Measurements from ENCODE around the gene MED9.
"Not testable (repeated sequence)": the region's sequence is repeated elsewhere in the genome, so short reads cannot be mapped to it uniquely, and the experiment has no call there.

MED9 gene, protein sequence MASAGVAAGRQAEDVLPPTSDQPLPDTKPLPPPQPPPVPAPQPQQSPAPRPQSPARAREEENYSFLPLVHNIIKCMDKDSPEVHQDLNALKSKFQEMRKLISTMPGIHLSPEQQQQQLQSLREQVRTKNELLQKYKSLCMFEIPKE

DNA sequence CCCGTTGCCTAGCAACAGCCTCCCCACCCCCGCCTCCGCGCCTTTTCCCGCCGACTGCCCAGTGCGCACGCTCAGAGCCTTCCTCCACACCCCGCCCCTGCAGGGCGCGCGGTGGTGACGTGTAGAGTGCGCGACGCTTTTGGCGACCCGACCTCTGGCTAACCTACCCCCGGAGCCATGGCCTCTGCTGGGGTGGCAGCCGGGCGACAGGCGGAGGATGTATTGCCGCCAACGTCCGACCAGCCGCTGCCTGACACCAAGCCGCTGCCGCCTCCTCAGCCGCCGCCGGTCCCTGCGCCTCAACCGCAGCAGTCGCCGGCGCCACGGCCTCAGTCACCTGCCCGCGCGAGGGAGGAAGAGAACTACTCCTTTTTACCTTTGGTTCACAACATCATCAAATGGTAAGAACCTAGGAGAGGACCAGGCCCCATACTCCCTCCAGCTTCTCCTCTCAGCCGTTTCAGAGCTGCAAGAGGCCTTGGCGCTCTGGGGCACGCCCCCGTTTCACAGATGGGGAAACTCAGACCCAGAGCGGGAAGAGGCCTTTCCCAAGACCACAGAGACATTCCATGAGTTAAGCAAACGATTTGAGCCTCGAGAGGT, at the start of gene MED9:
TSS of gene MED9 (plus strand) at position 136 of the 603 bp plus-strand sequence. CDS start at position 178, 42 bp downstream.
- peak; percentile 49 to 96 (median 85) for DNase-seq

DNA sequence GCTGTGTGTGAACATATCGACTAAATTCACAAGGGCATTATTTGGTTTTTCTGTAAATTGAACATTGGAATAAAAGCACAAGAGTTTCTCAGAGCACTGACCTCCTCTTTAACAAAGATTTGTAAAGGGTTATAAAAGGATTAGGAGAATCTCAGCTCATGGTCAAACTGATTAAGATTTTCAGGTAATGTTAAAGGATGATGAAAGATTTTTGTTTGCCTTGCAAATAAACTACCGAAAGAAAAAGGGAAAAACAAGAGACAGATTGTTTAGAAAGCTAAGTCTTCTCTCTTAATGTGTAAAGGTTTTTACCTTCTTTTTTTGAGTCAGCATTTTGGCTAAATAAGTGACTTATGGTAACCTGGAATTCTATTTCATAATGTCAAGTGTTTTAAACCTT, 47.6 kb upstream of the MED9 start:
- no peak for DNase-seq

DNA sequence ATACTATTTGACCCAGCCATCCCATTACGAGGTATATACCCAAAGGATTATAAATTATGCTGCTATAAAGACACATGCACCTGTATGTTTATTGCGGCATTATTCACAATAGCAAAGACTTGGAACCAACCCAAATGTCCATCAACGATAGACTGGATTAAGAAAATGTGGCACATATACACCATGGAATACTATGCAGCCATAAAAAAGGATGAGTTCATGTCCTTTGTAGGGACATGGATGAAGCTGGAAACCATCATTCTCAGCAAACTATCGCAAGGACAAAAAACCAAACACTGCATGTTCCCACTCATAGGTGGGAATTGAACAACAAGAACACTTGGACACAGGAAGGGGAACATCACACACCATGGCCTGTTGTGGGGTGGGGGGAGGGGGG, 45.9 kb upstream of the MED9 start:
- not testable (repeated sequence) for DNase-seq

DNA sequence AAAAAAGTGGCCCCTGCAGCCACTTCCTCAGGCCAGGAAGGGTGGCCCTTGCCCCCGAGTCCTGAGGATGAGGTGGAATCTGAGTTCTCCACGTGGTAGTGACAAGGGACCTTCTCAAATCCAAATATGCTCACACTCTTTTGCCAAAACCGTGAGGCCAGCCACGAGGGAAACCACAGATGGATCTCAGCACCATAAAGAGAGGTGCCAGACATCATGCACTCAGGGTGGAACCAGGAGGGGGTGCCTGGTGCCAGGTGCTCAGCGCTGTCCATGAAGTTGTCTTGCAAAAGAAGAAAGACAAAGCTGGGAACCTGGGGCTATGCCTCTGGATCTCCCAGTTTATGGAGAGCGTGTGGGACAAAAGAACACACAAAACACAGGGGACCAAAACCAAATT, 45.2 kb upstream of the MED9 start:
- no peak for DNase-seq

DNA sequence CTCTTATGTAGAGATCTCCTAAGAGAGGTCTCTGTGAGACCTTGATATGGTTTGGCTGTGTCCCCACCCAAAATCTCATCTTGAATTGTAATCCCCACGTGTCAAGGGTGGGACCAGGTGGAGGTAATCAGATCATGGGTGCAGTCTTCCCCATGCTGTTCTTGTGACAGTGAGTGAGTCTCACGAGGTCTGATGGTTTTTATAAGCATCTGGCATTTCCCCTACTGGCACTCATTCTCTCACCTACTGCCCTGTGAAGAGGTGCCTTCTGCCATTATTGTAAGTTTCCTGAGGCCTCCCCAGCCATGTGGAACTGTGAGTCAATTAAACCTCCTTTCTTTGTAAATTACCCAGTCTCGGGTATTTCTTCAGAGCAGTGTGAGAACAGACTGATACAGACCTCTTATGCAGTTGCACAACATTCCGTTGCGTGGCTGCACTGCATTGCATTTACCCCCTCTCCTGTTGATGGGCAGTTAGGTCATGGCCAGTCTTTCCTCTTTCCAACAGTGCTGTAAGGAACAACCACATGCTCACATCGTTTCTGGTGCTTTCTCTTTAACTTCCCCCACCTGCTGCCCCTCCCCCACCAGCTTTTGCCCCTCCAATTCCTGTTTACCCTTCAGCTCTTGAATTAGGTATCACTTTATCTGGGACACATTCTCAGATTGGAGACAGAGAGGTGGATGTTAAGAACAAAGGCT, 43.6 kb upstream of the MED9 start:
- DNase-seq = no peak

DNA sequence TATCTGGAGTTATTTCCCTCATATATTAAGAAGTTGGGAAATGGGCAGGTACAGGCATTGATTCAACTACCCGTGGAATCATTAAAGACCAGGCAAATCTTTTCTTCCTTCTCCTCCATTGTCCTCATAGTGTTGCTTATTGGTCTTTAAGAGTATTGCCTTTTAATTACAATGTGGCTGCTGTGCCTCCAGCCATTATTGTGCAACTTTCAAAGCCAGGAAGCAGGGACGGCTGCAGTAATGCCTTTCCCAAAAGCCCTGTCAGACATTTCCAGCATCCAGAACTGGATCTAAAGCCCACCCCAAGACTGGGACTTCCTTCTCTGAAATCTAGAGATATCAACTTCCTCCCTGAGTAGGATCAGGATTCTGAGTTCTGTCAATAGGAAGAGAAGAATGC, 42.3 kb upstream of the MED9 start:
- no peak for DNase-seq

DNA sequence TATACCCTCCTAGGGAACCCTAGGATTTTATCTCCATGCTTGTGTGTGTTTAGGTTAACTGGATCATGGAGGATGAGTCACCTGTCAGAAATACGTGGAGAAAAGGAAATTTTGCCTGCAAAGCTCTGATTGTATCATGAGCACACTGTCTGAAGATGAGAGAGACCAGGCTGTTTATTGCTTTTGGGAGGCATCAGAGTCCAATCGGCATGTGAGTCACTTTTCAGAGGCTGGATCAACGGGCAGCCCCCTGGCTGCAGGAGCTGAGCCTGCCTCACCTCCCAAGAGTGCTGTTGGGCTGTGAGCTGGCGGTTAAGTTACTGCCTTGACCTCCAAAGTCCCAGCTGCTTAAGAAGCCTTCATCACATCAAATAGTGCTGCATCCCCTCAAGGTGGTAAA, 41.5 kb upstream of the MED9 start:
- DNase-seq = no peak

DNA sequence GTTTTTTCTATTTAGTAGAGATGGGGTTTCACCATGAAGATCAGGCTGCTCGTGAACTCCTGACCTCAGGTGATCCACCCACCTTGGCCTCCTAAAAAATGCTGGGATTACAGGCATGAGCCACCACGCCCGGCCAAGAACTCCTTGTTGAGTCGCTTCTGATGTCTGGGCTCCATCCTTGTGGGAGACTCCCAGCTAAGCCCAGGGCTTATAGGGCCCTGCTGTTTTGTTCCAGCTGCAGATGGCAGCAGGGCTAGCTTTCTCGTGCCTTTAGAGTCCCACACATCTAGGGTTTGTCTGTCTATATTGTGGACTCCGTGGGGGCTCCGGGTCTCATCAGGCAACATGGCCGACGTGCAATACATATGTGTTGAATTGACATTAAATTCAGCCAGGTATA, 39.3 kb upstream of the MED9 start:
- no peak for DNase-seq

DNA sequence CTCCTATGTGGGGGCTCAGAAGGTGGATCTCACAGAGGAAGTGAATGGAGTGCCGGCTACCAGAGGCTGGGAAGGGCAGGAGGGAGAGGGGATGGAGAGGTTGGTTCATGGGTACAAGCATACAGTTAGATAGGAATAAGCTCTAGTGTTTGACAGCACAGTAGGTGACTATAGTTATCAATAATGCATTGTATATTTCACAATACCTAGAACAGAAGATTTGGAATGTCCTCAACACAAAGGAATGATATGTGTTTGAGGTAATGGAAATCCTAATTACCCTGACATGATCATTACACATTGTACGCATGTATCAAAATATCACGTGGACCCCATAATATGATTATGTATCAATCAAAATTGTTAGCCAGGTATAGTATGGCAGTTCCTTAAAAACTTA, 38.9 kb upstream of the MED9 start:
- DNase-seq = no peak

DNA sequence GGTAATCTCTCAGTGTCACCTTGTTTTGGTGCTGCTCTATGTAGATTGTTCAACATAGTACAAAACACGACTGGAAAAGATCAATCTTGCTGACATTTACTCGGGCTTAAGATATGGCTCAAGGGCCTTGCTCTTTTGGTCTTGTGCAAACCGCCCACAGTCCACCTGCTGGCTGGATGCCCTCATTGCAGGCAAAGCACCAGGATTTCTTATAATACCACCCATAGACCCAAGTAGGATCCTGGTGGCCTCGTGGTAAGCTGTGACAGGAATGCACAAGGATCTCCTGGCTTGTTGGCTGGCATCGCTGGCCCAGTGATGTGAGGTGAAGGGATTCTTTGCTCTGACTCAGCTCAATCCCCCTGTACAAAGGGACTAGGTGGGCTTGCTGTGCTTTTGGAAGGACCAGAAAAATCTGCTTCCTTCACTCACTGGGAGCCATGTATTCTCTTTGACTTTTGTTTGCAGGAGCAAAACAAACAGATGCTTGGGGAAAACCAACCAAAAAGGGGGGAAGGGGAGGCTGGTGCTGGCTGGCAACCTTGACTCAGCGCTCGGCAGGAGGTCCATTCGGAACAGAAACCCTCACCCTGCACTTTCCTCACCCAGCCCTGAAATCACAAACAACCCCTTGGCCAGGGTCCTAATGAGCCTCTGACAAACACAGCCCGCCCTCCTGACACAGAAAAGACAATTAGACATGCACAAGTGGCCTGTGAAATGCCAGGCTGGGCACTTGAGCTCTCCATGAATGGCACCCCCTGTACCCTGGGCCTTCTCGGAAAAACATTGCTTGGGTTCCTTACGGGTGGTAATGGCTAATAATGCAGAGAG, 36.6 kb upstream of the MED9 start:
- DNase-seq = peak in 11 of 14 donors; percentile 12 to 85 (median 59)

DNA sequence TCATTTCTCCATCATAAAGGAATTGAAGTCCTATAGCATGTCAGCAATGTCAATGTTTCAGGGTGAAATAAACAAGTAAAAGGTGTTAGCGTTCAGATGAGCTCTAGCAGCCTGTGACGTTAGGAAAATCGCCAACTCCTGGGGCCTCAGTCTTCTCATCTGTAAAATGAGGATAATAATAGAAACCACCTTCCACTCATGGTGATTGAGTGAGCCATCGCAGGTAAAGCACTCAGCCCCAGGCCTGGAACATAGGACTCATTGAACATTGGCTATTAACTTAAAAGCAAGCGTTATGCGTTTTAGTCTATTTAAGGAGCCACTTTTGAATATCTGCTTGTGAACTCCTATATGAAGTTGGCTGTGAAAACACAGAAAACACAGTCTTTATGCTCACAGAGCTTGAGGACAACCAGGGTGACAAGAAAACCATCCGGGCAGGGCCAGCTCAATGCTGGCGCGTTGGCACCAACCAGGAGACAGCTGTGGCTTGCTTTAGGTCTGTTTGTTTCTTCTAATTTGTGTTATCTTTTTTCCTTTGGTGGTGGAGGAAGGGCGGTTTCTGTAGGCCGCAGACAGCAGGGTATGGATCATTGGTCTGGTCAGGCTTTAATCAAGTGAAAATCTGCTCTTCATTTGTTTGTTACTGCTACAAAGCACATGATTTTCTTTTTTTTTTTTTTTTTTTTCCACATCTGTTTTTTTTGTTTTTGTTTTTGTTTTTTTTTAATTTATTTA, 35.7 kb upstream of the MED9 start:
- DNase-seq = no peak

DNA sequence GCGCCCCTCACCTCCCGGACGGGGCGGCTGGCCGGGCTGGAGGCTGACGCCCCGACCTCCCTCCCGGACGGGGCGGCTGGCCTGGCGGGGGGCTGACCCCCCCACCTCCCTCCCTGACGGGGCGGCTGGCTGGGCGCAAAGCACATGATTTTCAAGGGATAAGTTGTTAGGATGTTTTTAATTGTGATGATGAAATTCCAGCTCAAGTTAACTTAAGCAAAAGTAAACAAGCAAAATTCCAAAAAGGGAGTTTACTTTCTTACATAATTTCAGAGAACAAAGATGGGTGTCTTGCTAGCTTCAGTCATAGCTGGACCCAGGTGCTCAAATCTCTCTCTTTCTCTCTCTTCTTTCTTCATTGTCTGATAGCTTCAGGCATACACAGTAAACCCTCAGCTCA, 33.6 kb upstream of the MED9 start:
- no peak for DNase-seq

DNA sequence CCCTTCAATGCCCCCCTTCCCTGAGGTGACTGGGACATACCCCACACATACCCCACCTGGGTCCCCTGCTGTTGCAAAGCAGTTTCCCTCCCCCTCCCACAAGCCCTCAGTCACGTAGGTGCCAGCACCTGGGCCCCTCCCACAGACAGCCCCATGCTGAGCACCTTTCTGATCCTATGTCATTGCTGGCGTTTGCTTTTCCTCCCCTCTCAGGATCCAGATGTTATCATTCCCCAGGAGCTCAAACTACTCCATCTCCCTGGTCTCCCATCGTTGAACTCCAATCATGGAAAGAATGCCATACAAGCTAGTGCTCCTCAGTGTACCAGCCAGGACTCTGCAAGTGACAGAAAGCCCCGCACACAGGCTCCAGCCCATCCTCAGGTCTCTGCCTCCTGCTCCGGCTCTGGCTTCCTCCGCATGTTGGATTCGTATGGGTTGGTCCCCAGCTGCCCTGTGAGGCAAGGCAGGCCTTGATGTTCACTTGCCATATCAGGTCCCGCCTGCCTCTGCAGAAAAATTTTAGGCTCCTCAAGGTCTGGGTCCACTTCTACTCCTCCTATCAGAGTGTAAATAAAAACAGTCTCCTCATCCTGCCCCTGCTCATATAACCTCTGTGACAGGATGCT, 31.4 kb upstream of the MED9 start:
- DNase-seq = no peak

DNA sequence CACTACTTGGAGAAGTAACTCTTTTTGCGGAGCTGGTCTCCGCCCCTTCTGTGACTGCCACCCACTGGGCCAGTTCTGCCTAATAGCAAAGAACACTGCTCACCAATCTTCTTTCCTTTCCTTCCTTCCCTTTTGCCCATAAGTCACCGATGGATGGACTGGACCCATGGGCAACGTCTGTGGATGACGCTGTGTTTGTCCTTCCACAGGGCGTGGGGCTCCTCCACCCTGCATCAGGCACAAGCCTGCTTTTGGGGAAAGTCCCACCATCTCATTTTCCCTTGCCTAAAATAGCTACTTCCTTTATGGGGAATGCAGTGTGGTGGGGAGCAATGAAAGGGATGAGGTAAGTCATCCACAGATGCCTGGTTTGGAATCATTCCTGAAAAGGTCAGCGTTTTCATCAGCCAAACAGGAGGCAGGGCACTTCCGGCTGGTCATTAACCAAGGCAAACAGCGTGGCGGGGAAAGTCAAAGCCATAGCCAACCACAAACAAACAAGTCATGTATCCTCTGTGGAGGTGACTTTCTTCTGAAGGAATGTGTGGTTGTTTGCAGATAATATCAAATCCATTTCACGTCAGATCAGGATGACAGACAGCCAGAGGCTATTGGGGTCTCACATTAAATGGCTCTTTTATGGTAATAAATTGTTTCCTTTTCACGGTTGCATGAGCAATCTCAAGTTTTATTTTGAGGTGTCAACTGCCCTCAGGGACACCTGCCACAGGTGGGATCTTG, 30.7 kb upstream of the MED9 start:
- peak in 1 of 14 donors; percentile 31 for DNase-seq

DNA sequence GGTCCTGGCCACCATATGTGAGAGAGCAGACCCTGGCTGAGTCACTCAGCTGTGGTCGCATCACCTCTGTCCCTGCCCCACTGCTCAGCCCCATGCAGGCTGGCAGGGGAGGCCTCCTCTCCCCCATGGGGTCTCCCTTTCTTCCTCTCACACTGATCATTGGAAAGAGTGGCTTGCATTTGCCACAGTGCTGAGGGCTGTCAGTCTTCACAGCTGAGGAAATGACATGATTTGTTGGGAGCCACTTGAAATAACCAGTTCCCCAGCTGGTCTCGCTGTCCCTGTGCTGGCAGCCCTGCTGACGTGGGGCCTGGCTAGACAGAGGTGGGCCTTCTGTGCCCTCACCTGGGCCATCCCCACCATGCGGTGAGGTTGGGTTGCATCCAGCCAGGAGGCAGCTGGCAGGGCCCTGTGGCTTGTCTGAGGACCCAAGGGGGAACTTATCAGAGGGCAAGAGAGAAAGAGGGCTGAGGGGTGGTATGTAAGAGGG, 30.1 kb upstream of the MED9 start:
- DNase-seq = no peak

DNA sequence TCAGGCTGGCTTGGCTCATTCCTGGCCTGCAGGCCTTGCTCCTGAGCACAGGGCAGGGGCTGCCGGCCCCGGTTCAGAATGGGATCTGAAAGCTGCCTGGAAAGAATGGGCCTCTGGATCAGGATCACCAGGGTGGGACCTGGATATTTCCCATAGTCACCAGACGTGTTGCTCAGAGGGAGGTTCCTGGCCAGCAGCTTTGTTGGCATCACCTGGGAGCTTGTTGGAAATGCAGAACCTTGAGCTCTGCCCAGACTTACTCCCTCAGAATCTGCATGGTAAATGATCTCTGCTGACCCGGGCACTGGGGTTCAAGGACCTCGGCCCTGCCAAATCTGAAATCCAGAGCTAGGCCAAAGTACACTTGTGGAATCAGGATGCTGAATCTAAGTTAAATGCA, 29.5 kb upstream of the MED9 start:
- DNase-seq = peak in 1 of 14 donors; percentile 63

DNA sequence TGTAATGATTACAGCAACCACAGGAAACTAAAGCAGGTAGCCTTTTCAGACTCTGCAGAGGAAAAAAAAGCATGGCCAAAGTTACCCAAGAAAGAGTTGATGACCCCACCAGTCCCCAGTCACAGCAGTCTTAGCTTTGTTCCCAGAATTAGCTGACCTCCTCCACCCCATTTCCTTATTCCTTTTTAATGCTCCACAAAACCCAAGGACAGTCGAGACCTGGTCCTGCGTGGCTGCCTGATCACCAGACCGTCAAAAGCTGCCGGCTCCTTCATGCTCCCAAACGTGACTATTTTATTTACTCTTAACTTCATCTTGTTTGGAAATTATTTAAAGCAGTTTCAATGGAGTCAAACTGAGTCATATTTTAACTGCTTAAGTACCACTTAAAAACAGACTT, 28.7 kb upstream of the MED9 start:
- DNase-seq = no peak

DNA sequence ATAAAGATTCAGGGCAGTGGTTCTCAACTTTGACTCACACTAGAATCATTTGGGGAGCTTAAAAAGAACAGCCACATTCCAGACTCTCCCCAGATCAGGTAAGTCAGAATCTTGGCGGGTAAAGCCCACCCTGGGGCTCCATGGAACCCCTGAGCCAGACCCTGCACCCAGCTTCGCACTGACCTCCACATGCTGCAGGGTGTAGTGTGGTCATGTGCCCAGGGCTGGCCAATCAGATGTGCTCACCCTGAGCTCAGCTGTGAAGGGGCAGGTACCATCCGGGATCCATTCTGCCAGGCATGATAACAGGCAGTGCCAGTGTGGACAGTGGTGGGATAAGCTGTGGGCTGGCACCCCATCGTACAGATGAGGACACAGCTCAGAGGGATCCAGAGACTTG, 28.1 kb upstream of the MED9 start:
- DNase-seq = no peak

DNA sequence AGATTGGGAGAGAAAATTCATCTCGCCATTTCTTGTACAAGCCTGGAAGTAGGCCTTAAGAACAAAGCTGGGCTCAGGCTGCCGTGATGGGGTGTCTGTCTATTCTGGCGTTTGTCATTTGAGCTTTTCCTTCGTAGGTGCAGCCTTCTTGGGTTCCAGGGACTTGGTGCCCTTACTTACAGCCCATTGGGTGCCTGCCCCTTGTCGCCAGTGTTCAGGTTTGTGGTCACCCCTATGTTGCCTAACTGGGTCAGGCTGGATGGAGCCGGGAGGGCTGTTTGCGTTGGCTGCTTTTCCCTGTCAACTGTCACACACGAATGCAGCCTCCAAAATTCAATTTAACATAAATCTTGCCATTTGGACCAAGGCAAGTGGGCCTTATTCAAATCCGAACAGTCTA, 23.7 kb upstream of the MED9 start:
- no peak for DNase-seq

DNA sequence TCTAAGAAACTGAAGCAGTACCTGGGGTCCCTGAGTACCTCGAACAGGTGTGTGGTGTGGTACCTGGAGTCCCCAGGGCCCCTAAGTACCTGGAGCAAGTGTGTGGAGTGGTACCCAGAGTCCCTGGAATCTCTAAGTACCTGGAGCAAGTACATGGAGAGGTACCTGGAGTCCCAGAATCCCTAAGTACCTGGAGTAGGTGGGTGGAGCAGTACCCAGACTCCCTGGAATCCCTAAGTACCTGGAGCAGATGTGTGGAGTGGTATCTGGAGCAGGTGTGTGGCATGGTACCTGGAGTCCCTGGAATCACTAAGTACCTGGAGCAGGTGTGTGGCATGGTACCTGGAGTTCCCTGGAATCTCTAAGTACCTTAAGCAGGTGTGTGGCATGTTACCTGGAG, 22.5 kb upstream of the MED9 start:
- no peak for DNase-seq

DNA sequence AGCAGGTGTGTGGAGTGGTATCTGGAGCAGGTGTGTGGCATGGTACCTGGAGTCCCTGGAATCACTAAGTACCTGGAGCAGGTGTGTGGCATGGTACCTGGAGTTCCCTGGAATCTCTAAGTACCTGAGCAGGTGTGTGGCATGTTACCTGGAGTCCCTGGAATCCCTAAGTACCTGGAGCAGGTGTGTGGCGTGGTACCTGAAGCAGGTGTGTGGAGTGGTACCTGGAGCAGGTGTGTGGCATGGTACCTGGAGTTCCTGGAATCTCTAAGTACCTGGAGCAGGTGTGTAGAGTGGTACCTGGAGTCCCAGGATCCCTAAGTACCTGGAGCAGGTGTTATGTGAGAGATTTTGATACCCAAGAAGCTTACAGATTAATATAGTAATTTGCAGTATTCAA, 22.1 kb upstream of the MED9 start:
- DNase-seq = not testable (repeated sequence)
